Panc1 (cell line): Measurements from ENCODE around the gene TACC2.

Experiments
- CTCF ChIP-seq: fragments of 450-650 bp; IDR thresholded peaks from 2 replicates; pipeline ENCODE4 v1.5.1; 2017; ENCODE audit warnings: mild to moderate bottlenecking
- POLR2AphosphoS5 ChIP-seq: IDR thresholded peaks from 2 replicates; pipeline ENCODE4 v1.6.1; 2012; ENCODE audit warnings: mild to moderate bottlenecking, low read depth, low read length, moderate library complexity
- REST ChIP-seq, 2 experiments: IDR thresholded peaks; 2 replicates each; pipeline ENCODE4 v1.6.1; 2011 to 2012; ENCODE audit warnings: low read depth in 2 of 2, control low read depth in 1 of 2, low read length in 1 of 2, mild to moderate bottlenecking in 1 of 2, moderate library complexity in 1 of 2; ENCODE audit not compliant: insufficient read depth in 1 of 2
- TCF7L2 ChIP-seq: IDR thresholded peaks from 2 replicates; pipeline ENCODE4 v1.6.1; 2011; ENCODE audit warnings: mild to moderate bottlenecking, low read depth, low read length, inconsistent platforms

- TF ChIP-seq CTCF = no peak
- no peak for TF ChIP-seq REST (IDR thresholded peaks at IDR 0.05; ENCODE audit: insufficient read depth in 1 of 2, low read depth in 2 of 2, low read length in 1 of 2)
- TF ChIP-seq POLR2AphosphoS5 = no peak
- TF ChIP-seq TCF7L2 = no peak
Measured at GRCh38 chr10:122181041-122181732, 192.2 kb downstream of the TACC2 start.
